IPS-18c (cell line): ENCODE results near the gene IQGAP1.
"Not testable (repeated sequence)": the region's sequence is repeated elsewhere in the genome, so short reads cannot be mapped to it uniquely, and the experiment has no call there.

Experiments
- H3K4me3 ChIP-seq: 2 replicates; pipeline ENCODE4 v1.7.0; 2013; ENCODE audit warnings: low read depth, mild to moderate bottlenecking, low read length, moderate library complexity; ENCODE audit not compliant: insufficient read depth
- H3K9me3 ChIP-seq: one replicate; pipeline ENCODE4 v1.6.1; 2013; ENCODE audit warnings: mild to moderate bottlenecking, low read length, moderate library complexity; ENCODE audit not compliant: control insufficient read depth, insufficient read depth

The IQGAP1 gene

GRCh38 chr15:90489944-90490343, 101.9 kb downstream of the IQGAP1 start:
- no peaks in the 10 kb centered on the region for H3K9me3 ChIP-seq
- H3K4me3 ChIP-seq, result no peak overlapping the region

- no peak overlapping the region for H3K4me3 ChIP-seq
- no peaks in the 10 kb centered on the region for H3K9me3 ChIP-seq
Observed at GRCh38 chr15:90493647-90494046, 105.6 kb downstream of the IQGAP1 start.

GRCh38 chr15:90495067-90495466, 107.0 kb downstream of the IQGAP1 start:
- Histone ChIP-seq H3K4me3 (no peak overlapping the region), H3K9me3 (no peaks in the 10 kb centered on the region)

- no peaks in the 10 kb centered on the region for H3K9me3 ChIP-seq
- H3K4me3 ChIP-seq, result no peak overlapping the region
Observed at GRCh38 chr15:90496791-90497190, 108.7 kb downstream of the IQGAP1 start.

- Histone ChIP-seq H3K4me3 (no peak overlapping the region), H3K9me3 (no peaks in the 10 kb centered on the region)
Observed at GRCh38 chr15:90497376-90497775, 109.3 kb downstream of the IQGAP1 start.

GRCh38 chr15:90497912-90498311, 109.9 kb downstream of the IQGAP1 start:
- Histone ChIP-seq H3K4me3 (no peak overlapping the region), H3K9me3 (no peaks in the 10 kb centered on the region)

- H3K4me3 ChIP-seq, result no peak overlapping the region
- H3K9me3 ChIP-seq, result no peaks in the 10 kb centered on the region
Observed at GRCh38 chr15:90500171-90500570, 112.1 kb downstream of the IQGAP1 start.

- Histone ChIP-seq H3K9me3 (no peaks in the 10 kb centered on the region), H3K4me3 (no peak overlapping the region)
Observed at GRCh38 chr15:90501898-90502297, 113.9 kb downstream of the IQGAP1 start.

GRCh38 chr15:90510781-90511180, 122.7 kb downstream of the IQGAP1 start:
- not testable (repeated sequence) for H3K9me3 ChIP-seq, H3K4me3 ChIP-seq

GRCh38 chr15:90511211-90511618, 123.2 kb downstream of the IQGAP1 start:
- H3K9me3 ChIP-seq, H3K4me3 ChIP-seq: not testable (repeated sequence)

GRCh38 chr15:90512276-90512675, 124.2 kb downstream of the IQGAP1 start:
- Histone ChIP-seq H3K4me3 (no peak overlapping the region), H3K9me3 (peaks cover 4% of the 10 kb centered on the region)

- Histone ChIP-seq H3K4me3 (no peak overlapping the region), H3K9me3 (peaks cover 4% of the 10 kb centered on the region)
Observed at GRCh38 chr15:90512981-90513380, 124.9 kb downstream of the IQGAP1 start.

- H3K4me3 ChIP-seq, result no peak overlapping the region
- peaks cover 4% of the 10 kb centered on the region for H3K9me3 ChIP-seq
Observed at GRCh38 chr15:90513448-90513847, 125.4 kb downstream of the IQGAP1 start.

- H3K4me3 ChIP-seq, H3K9me3 ChIP-seq: not testable (repeated sequence)
Observed at GRCh38 chr15:90513893-90514292, 125.9 kb downstream of the IQGAP1 start.

- no peaks in the 10 kb centered on the region for H3K9me3 ChIP-seq
- no peak overlapping the region for H3K4me3 ChIP-seq
Observed at GRCh38 chr15:90519688-90520087, 131.6 kb downstream of the IQGAP1 start.

GRCh38 chr15:90520365-90520764, 132.3 kb downstream of the IQGAP1 start:
- H3K4me3 ChIP-seq, result no peak overlapping the region
- H3K9me3 ChIP-seq, result no peaks in the 10 kb centered on the region

- no peak overlapping the region for H3K4me3 ChIP-seq
Observed at GRCh38 chr15:90523373-90523772, 135.3 kb downstream of the IQGAP1 start.

GRCh38 chr15:90524018-90524803, 136.2 kb downstream of the IQGAP1 start:
- H3K4me3 ChIP-seq, H3K9me3 ChIP-seq: not testable (repeated sequence)

More at GRCh38 chr15:90523373-90523772, 135.3 kb downstream of the IQGAP1 start:
- no peaks in the 10 kb centered on the region for H3K9me3 ChIP-seq

GRCh38 chr15:90529011-90529370, 140.9 kb downstream of the IQGAP1 start:
- H3K9me3 ChIP-seq, result no peaks in the 10 kb centered on the region
- H3K4me3 ChIP-seq, result peak overlapping the region; percentile 78; the same call in 1 of the 2 replicates
